Panc1 (cell line): ENCODE measurements around the gene IRX5. TPM values are rescaled to one million over a fixed set of nuclear protein-coding genes. Genes with fewer than 3 reads are reported as not detected.
A peak's percentile ranks its signal among the peaks of the same experiment; 100 is the strongest.

Experiments
- ATAC-seq: fragments of 200-7000 bp; cut with Tn5 transposase; 2 replicates; pipeline ENCODE4 v1.9.1; 2020; ENCODE audit warnings: mild to moderate bottlenecking, moderate library complexity
- BruUV-seq: library from RNA; stranded (reverse); fragments of 400-500 nt; replicated peaks from 2 replicates; lab custom pipeline; 2021; lab: Mats Ljungman, UMichigan
- CTCF ChIA-PET: fragments of 300-600 bp; sonication (Branson Sonifier 250); formaldehyde crosslinking; loops from one replicate; lab custom pipeline; 2022; ENCODE audit warnings: antibody characterized with exemption; lab: Charles Lee
- POLR2A ChIA-PET: fragments of 300-600 bp; sonication (Branson Sonifier 250); formaldehyde crosslinking; loops from one replicate; lab custom pipeline; 2022; ENCODE audit warnings: antibody characterized with exemption; lab: Charles Lee
- DNase-seq: peaks from one replicate; pipeline ENCODE4 v3.0.0-alpha.2; 2010; ENCODE audit warnings: low read depth, low spot score
- H3K27ac ChIP-seq: 2 replicates; pipeline ENCODE4 v1.5.1; 2011; ENCODE audit warnings: mild to moderate bottlenecking, low read length, inconsistent platforms
- H3K27me3 ChIP-seq: fragments of 200-500 bp; sonication (Bioruptor generic); 2 replicates; pipeline ENCODE4 v1.6.0; 2014; ENCODE audit warnings: low read length, inconsistent platforms; ENCODE audit not compliant: control insufficient read depth, insufficient read depth
- H3K36me3 ChIP-seq: fragments of 200-500 bp; sonication (Bioruptor generic); 2 replicates; pipeline ENCODE4 v1.5.1; 2014; ENCODE audit warnings: inconsistent platforms, mild to moderate bottlenecking, low read length, moderate library complexity; ENCODE audit not compliant: control insufficient read depth, insufficient read depth
- H3K4me1 ChIP-seq: 2 replicates; pipeline ENCODE4 v1.5.1; 2011; ENCODE audit warnings: inconsistent platforms, mild to moderate bottlenecking, low read length, moderate library complexity; ENCODE audit not compliant: control insufficient read depth, insufficient read depth
- H3K4me3 ChIP-seq, 2 experiments: 2 replicates each; pipeline ENCODE4 v1.5.1; 2011 to 2012; ENCODE audit warnings: low read depth in 2 of 2, low read length in 2 of 2, mild to moderate bottlenecking in 2 of 2, inconsistent platforms in 1 of 2, moderate library complexity in 1 of 2
- H3K9me3 ChIP-seq: fragments of 200-500 bp; sonication (Bioruptor generic); 2 replicates; pipeline ENCODE4 v1.5.1; 2014; ENCODE audit warnings: low read depth, mild to moderate bottlenecking, inconsistent platforms, low read length, moderate library complexity; ENCODE audit not compliant: control insufficient read depth, insufficient read depth
- CTCF ChIP-seq: fragments of 450-650 bp; IDR thresholded peaks from 2 replicates; pipeline ENCODE4 v1.5.1; 2017; ENCODE audit warnings: mild to moderate bottlenecking
- POLR2AphosphoS5 ChIP-seq: IDR thresholded peaks from 2 replicates; pipeline ENCODE4 v1.6.1; 2012; ENCODE audit warnings: mild to moderate bottlenecking, low read depth, low read length, moderate library complexity
- REST ChIP-seq, 2 experiments: IDR thresholded peaks; 2 replicates each; pipeline ENCODE4 v1.6.1; 2011 to 2012; ENCODE audit warnings: low read depth in 2 of 2, control low read depth in 1 of 2, low read length in 1 of 2, mild to moderate bottlenecking in 1 of 2, moderate library complexity in 1 of 2; ENCODE audit not compliant: insufficient read depth in 1 of 2
- SIN3A ChIP-seq: IDR thresholded peaks from 2 replicates; pipeline ENCODE4 v1.6.1; 2012; ENCODE audit warnings: low read depth, mild to moderate bottlenecking, low read length, moderate library complexity, borderline replicate concordance; ENCODE audit not compliant: insufficient read depth
- TCF7L2 ChIP-seq: IDR thresholded peaks from 2 replicates; pipeline ENCODE4 v1.6.1; 2011; ENCODE audit warnings: mild to moderate bottlenecking, low read depth, low read length, inconsistent platforms
- in situ Hi-C: cut with HindIII; loops from 2 replicates; pipeline ENCODE4 v1.10.0; 2016; ENCODE audit warnings: low sequenced_read_pairs, low pct_unique_long_range_greater_than_20kb
- intact Hi-C: fragments of 100-400 bp; cut with micrococcal nuclease; formaldehyde crosslinking; loops from one replicate; pipeline ENCODE4 v1.10.0; 2022; ENCODE audit not compliant: unreplicated experiment
- total RNA-seq: library from RNA; stranded (reverse); gene quantifications from one replicate; pipeline ENCODE4 v1.2.1, GENCODE V29; 2021; ENCODE audit not compliant: unreplicated experiment

The IRX5 gene
- total RNA-seq, 1 experiment from 2014 or later, result 2.7 TPM

GRCh38 chr16:54928016-54928356, 2.7 kb upstream of the IRX5 start:
- POLR2A ChIA-PET, result interaction anchor here (0.8 to 1.0 kb wide), 2 partner anchors 547 to 679 kb away, joined by 4 read pairs; no protein-coding TSS in a partner anchor
- in situ Hi-C loops (no loop called here), intact Hi-C loops (no loop called here)
- CTCF ChIA-PET, result no interaction called here
- H3K27ac ChIP-seq, result peak overlapping the region; percentile 82
- peaks cover 4% of the 10 kb centered on the region; the same call in 1 of the 2 replicates for H3K4me1 ChIP-seq
- ATAC-seq (no peak), DNase-seq (no peak)
- no TSS peak for BruUV-seq
- H3K27me3 ChIP-seq, result no peaks in the 10 kb centered on the region
- TF ChIP-seq CTCF (no peak), SIN3A (no peak), REST (IDR thresholded peaks at IDR 0.05; ENCODE audit: insufficient read depth in 1 of 2, low read depth in 2 of 2, low read length in 1 of 2) (no peak), POLR2AphosphoS5 (no peak), TCF7L2 (no peak)
- peak overlapping the region; percentile 61 to 72 for H3K4me3 ChIP-seq
- H3K36me3 ChIP-seq, result no peaks in the 10 kb centered on the region; the same call in 1 of the 2 replicates
- H3K9me3 ChIP-seq, result no peaks in the 10 kb centered on the region

- in situ Hi-C loops (no loop called here), intact Hi-C loops (no loop called here)
- Histone ChIP-seq H3K36me3 (no peaks in the 10 kb centered on the region; the same call in 1 of the 2 replicates), H3K27me3 (no peaks in the 10 kb centered on the region), H3K27ac (no peak overlapping the region), H3K4me1 (peaks cover 4% of the 10 kb centered on the region; the same call in 1 of the 2 replicates), H3K9me3 (no peaks in the 10 kb centered on the region), H3K4me3 (peak overlapping the region; percentile 61 to 72)
- TF ChIP-seq POLR2AphosphoS5 (no peak), CTCF (peak; percentile 18), SIN3A (0 out of 2 replicates have a peak, but pooled peaks have one; percentile 35), REST (IDR thresholded peaks at IDR 0.05; ENCODE audit: insufficient read depth in 1 of 2, low read depth in 2 of 2, low read length in 1 of 2) (no peak), TCF7L2 (no peak)
- ATAC-seq, result peak; percentile 85
- no TSS peak for BruUV-seq
- ChIA-PET CTCF (no interaction called here), POLR2A (interaction anchor here (0.8 kb wide), 1 partner anchor 679 kb away, joined by 4 read pairs; no protein-coding TSS in a partner anchor)
- no peak for DNase-seq
Measured at GRCh38 chr16:54928411-54929089, 2.1 kb upstream of the IRX5 start.
